ENCODE measurements around the gene THAP2. TPM values are rescaled to one million over a fixed set of nuclear protein-coding genes. Genes with fewer than 3 reads are reported as not detected.

The THAP2 gene
- total RNA-seq, 2 donors from 2014 or later = 3.8 to 6.0 TPM

DNA sequence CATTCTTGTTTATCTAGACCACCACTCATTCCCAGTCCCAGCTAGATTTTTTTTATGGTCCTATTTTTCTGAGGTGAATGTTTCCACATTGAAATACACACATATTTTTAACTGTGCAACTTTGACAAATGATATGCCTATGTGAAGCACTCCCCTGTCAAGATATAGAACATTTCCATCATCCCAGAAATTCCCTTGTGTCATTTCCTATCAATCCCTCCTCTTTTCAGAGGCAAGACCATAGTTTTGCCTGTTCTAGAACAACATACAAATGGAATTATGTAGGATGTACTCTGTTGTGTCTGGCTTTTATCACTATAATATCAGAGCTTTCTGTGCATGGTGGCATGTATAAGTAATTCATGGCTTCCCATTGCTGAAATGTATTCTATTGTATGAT lies 54.5 kb downstream of the THAP2 start:
- TF ChIP-seq, protein P1, sequence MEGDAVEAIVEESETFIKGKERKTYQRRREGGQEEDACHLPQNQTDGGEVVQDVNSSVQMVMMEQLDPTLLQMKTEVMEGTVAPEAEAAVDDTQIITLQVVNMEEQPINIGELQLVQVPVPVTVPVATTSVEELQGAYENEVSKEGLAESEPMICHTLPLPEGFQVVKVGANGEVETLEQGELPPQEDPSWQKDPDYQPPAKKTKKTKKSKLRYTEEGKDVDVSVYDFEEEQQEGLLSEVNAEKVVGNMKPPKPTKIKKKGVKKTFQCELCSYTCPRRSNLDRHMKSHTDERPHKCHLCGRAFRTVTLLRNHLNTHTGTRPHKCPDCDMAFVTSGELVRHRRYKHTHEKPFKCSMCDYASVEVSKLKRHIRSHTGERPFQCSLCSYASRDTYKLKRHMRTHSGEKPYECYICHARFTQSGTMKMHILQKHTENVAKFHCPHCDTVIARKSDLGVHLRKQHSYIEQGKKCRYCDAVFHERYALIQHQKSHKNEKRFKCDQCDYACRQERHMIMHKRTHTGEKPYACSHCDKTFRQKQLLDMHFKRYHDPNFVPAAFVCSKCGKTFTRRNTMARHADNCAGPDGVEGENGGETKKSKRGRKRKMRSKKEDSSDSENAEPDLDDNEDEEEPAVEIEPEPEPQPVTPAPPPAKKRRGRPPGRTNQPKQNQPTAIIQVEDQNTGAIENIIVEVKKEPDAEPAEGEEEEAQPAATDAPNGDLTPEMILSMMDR (IDR thresholded peaks at IDR 0.05) = no peak
- Histone ChIP-seq H3K4me3 (no peak overlapping the region), H3K27ac (no peak overlapping the region), H3K9me3 (no peaks in the 10 kb centered on the region), H3K9ac (ENCODE audit: low read depth in 2 of 2, low read length in 2 of 2) (no peak overlapping the region), H3K4me1 (no peaks in the 10 kb centered on the region), H3K27me3 (no peaks in the 10 kb centered on the region), H3K36me3 (no peaks in the 10 kb centered on the region)
- intact Hi-C loops (cut with DNase I) = no loop called here
- DNase-seq = no peak

DNA sequence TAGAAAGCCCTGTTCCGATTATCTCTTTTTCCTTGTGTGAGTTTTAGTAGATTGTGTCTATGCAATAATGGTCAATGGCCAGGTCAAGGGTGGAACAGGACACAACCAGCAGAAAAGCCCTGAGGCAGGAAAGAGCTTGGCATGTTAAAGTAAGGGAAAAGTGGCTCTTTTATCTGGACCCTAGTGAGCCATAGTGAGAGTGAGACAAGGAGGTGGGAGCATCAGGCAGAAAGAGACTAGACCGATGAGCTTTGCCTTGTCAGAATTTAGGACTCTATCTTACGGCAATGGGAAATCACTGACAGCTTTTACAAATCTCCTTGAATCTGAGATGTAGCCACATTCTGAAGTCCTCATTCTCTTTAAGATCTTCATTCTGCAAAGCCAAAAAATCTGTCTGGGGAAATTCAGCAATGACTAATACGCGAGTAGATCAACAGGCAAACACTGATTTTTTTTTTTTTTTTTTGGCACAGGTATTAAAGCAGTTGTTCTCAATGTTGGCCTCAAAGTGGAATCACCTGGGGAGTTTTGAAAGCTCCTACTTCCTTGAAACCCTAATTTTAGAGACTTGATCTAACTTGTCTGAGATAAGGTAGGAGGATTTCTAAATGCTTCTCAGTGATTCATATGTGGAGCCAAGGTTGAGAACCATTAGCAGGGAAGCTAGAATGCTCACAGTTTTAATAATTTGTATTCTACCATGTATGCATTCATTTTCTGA lies 55.7 kb downstream of the THAP2 start:
- TF ChIP-seq, protein P1 (IDR thresholded peaks at IDR 0.05) = no peak
- Histone ChIP-seq H3K4me3 (no peak overlapping the region), H3K27me3 (no peaks in the 10 kb centered on the region), H3K9me3 (no peaks in the 10 kb centered on the region), H3K36me3 (no peaks in the 10 kb centered on the region), H3K9ac (ENCODE audit: low read depth in 2 of 2, low read length in 2 of 2) (no peak overlapping the region), H3K27ac (no peak overlapping the region), H3K4me1 (no peaks in the 10 kb centered on the region)
- no peak for DNase-seq
- intact Hi-C loops (cut with DNase I) = no loop called here

DNA sequence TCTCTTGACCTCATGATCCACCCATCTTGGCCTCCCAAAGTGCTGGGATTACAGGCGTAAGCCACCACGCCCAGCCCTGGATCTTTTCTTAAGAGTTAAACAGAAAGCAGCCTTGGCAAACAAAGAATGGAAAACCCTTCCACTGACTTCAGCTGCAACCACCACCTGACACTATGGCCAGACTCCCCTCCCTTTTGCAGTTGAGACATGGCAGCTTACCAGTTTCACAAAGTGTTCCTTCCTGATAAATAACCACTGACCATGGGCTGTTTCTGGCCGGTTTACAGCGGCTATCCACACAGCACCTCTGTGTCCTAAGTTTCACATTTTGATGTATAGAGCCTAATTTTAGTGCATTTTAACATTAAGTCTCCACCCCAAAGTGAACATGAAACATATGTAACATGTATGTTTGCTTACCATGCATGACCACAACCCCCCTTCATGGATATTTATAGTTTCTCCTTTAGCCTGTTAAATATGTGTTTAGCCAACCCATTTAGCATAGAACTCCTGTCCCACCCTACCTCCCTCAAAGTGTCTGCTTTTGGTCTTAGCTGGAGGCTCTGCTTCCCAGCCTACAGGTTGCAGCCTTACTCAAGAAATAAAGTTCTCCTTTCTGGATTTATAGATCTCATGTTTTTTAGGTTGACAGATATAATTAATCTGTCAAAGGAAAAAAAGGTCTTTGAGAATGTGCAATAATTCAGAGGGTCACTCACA lies 57.8 kb downstream of the THAP2 start:
- TF ChIP-seq, protein P1 (IDR thresholded peaks at IDR 0.05) = no peak
- H3K4me1 ChIP-seq = no peaks in the 10 kb centered on the region
- no peak for DNase-seq
- H3K27ac ChIP-seq = no peak overlapping the region
- no peak overlapping the region for H3K4me3 ChIP-seq
- intact Hi-C loops (cut with DNase I) = no loop called here
- no peak overlapping the region for H3K9ac ChIP-seq (ENCODE audit: low read depth in 2 of 2, low read length in 2 of 2)
- H3K9me3 ChIP-seq = no peaks in the 10 kb centered on the region
- H3K36me3 ChIP-seq = no peaks in the 10 kb centered on the region
- H3K27me3 ChIP-seq = no peaks in the 10 kb centered on the region

DNA sequence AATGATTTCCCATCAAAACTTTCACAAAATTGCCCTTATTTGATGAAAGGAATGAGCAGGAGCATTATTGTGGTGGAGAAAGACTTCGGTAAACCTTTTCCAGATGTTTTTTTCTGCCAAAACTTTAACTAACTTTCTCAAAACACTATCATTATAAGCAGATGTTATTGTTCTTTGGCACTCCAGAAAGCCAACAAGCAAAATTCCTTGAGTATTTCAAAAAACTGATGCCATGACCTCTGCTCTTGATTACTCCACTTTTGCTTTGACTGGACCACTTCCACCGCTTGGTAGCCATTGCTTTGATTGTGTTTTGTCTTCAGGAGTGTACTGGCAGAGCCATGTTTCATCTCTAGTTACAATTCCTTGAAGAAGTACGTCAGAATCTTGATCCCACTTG lies 60.9 kb downstream of the THAP2 start:
- no peaks in the 10 kb centered on the region for H3K4me1 ChIP-seq
- no peak overlapping the region for H3K27ac ChIP-seq
- no peaks in the 10 kb centered on the region for H3K9me3 ChIP-seq
- no peaks in the 10 kb centered on the region for H3K27me3 ChIP-seq
- no peak overlapping the region for H3K9ac ChIP-seq (ENCODE audit: low read depth in 2 of 2, low read length in 2 of 2)
- DNase-seq = no peak
- TF ChIP-seq, protein P1 (IDR thresholded peaks at IDR 0.05) = no peak
- H3K36me3 ChIP-seq = no peaks in the 10 kb centered on the region
- intact Hi-C loops (cut with DNase I) = no loop called here
- no peak overlapping the region for H3K4me3 ChIP-seq

DNA sequence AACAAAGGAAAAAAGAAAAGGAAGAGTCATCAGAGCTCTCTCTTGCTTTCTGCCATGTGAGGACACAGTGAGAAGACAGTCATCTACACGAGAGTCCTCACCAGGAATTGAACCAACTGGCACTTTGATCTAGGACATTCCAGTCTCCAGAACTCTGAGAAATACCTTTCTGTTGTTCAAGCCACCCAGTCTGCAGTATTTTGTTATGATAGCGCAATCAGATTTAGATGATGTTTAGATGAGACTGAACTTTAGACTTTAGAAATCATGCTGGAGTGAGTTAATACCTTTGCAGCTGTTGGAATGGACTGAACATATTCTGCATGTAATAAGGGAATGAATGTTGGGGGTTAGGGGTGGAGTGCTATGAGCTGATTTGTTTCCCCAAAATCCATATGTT lies 62.4 kb downstream of the THAP2 start:
- intact Hi-C loops (cut with DNase I) = no loop called here
- DNase-seq = no peak
- Histone ChIP-seq H3K4me3 (no peak overlapping the region), H3K9ac (ENCODE audit: low read depth in 2 of 2, low read length in 2 of 2) (no peak overlapping the region), H3K36me3 (no peaks in the 10 kb centered on the region), H3K9me3 (no peaks in the 10 kb centered on the region), H3K4me1 (no peaks in the 10 kb centered on the region), H3K27ac (no peak overlapping the region), H3K27me3 (no peaks in the 10 kb centered on the region)
- TF ChIP-seq, protein P1 (IDR thresholded peaks at IDR 0.05) = no peak
